ENCODE measurements around the gene TCAF1. TPM values are rescaled to one million over a fixed set of nuclear protein-coding genes. Genes with fewer than 3 reads are reported as not detected.

TCAF1 gene
- total RNA-seq, 2 donors from 2014 or later, result 67.7 to 123 TPM

DNA sequence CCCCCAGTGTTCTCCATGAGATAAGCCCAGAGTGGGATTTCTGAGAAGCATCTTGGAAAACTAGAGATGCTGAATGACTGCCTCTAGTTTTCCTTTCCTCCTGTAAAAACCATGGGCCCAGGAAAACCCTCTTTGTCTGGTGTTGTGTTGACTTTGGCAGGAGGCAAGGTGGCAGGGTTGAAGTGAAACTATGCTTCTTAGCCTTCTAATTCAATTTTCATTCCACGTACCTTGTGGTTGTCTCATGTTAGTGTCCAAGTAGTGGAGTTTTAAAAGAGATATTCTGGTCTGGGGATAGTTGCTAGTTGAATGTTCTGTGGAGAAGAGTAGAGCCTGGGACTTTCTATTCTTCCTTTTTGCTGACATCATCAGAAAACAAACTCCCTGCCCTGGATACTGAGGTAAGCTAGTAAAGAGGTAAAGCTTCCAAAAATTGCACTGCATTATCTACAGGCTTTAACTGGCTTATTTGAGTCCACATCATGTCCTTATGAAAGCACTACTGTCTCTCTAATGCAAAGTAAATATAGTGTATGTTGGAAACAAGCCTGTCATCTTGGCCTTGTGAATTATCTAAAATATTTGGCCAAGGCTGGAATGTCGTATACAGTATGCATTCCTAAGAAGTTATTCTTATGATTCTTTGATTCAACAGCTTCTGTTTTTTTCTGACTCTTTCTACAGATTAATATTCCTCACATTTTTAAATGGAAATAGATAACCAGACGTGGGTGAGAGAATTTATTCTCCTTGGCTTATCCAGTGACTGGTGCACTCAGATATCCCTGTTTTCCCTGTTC, 32.8 kb upstream of the TCAF1 start, which contains the start of gene OR2F2:
OR2F2 (plus strand) TSS at position 708 of the 800 bp plus-strand sequence; CDS start at position 708, 0 bp downstream.
- no peak within 1 kb of the TSS for H3K27ac Mint-ChIP-seq
- H3K27me3 Mint-ChIP-seq (ENCODE audit: insufficient read depth), result no peaks in the 10 kb centered on the region
- no peak within 1 kb of the TSS for H3K27ac ChIP-seq (ENCODE audit: low read depth, low read length)
- H3K4me1 Mint-ChIP-seq, result peaks cover 4% of the 10 kb centered on the region
- no peak within 1 kb of the TSS for H3K4me3 ChIP-seq (ENCODE audit: low read length)
- no peak within 1 kb of the TSS for H3K4me3 Mint-ChIP-seq
- H3K36me3 Mint-ChIP-seq (ENCODE audit: low read depth), result no peaks in the 10 kb centered on the region
- H3K9ac ChIP-seq (ENCODE audit: extremely low read depth, low read length, poor library complexity, severe bottlenecking), result no peak within 1 kb of the TSS
- H3K36me3 ChIP-seq (ENCODE audit: control insufficient read depth, insufficient read depth, low read length), result no peaks in the 10 kb centered on the region
- DNase-seq, result no peak
- no peaks in the 10 kb centered on the region for H3K4me1 ChIP-seq (ENCODE audit: control insufficient read depth, insufficient read depth, low read length)
- 86 to 96% methylated on average over 1 to 2 of the region's 3 CpGs for WGBS, 2 experiments (ENCODE audit: insufficient coverage in 1 of 2, insufficient read length in 1 of 2)
- H3K9me3 Mint-ChIP-seq, result no peaks in the 10 kb centered on the region
- H3K9me3 ChIP-seq (ENCODE audit: control insufficient read depth, low read length), result no peaks in the 10 kb centered on the region
- H3K27me3 ChIP-seq (ENCODE audit: control insufficient read depth, insufficient read depth, low read length, poor library complexity, severe bottlenecking), result no peaks in the 10 kb centered on the region
- TF ChIP-seq CTCF (conservative IDR thresholded peaks at IDR 0.05), result no peak

DNA sequence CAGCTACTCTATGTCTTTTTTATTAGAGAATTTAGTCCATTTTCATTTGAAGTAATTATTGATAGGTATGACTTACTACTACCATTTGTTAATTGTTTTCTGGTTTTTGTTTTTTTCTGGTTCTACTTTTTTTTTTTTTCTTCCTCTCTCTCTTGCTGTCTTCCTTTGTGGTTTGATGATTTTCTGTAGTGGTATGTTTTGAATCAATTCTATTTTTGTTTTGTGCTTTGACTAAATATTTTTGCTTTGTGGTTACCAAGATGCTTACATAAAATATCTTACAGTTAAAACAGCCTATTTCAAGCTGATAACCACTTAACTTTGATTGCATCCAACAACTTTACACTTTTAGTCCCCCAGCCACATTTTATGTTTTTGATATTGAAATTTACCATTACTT, 29.8 kb upstream of the TCAF1 start:
- Mint-ChIP-seq H3K4me3 (no peak overlapping the region), H3K4me1 (peaks cover 8% of the 10 kb centered on the region), H3K27me3 (ENCODE audit: insufficient read depth) (no peaks in the 10 kb centered on the region), H3K36me3 (ENCODE audit: low read depth) (no peaks in the 10 kb centered on the region), H3K9me3 (no peaks in the 10 kb centered on the region), H3K27ac (no peak overlapping the region)
- no peak for TF ChIP-seq CTCF (conservative IDR thresholded peaks at IDR 0.05)
- Histone ChIP-seq H3K4me3 (ENCODE audit: low read length) (no peak overlapping the region), H3K9me3 (ENCODE audit: control insufficient read depth, low read length) (no peaks in the 10 kb centered on the region), H3K27me3 (ENCODE audit: control insufficient read depth, insufficient read depth, low read length, poor library complexity, severe bottlenecking) (no peaks in the 10 kb centered on the region), H3K36me3 (ENCODE audit: control insufficient read depth, insufficient read depth, low read length) (no peaks in the 10 kb centered on the region), H3K9ac (ENCODE audit: extremely low read depth, low read length, poor library complexity, severe bottlenecking) (no peak overlapping the region), H3K4me1 (ENCODE audit: control insufficient read depth, insufficient read depth, low read length) (no peaks in the 10 kb centered on the region), H3K27ac (ENCODE audit: low read depth, low read length) (no peak overlapping the region)
- no peak for DNase-seq

DNA sequence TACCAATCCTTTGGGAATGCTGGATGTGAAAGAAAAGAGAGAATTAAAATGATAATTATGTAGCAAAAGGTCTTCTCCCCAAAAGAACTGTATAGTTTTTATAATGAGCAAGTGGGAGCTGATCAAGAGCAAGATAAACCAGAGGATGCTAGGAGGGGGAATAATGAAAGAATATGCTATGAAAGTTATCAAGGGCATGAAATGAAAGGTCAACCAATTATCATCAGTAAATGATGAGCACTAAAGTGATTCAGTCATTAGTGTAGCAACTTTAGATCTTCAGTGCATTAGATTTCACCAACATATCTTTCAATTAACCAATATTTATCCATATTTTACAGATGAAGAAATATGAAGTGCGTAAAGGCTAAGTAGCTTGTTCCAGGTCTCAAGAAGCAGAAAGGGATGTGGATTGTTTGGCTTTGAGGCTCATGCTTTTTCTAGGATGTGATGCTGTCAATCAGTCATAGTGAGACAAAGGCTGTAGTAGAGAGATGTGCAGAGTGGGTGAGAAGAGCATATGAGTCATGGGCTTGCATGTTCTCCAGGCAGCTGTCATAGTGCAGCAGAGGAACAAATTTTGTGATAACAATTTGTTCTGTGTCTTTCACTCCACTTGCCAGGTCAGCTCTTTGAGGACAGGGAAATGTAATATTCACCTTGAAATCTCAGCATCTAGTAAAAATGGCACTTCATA, 27.4 kb upstream of the TCAF1 start:
- DNase-seq, result no peak
- H3K4me3 Mint-ChIP-seq, result no peak overlapping the region
- WGBS, 2 experiments (ENCODE audit: insufficient coverage in 1 of 2, insufficient read length in 1 of 2), result 88% methylated on average over 1 of the region's 1 CpG; no CpG with 5 or more reads in 1 of the 2 experiments

More for the DNA sequence above, 27.4 kb upstream of the TCAF1 start:
- H3K27ac ChIP-seq (ENCODE audit: low read depth, low read length), result no peak overlapping the region
- no peaks in the 10 kb centered on the region for H3K9me3 ChIP-seq (ENCODE audit: control insufficient read depth, low read length)
- no peaks in the 10 kb centered on the region for H3K4me1 ChIP-seq (ENCODE audit: control insufficient read depth, insufficient read depth, low read length)
- Mint-ChIP-seq H3K36me3 (ENCODE audit: low read depth) (no peaks in the 10 kb centered on the region), H3K9me3 (no peaks in the 10 kb centered on the region), H3K27me3 (ENCODE audit: insufficient read depth) (no peaks in the 10 kb centered on the region), H3K27ac (no peak overlapping the region), H3K4me1 (peaks cover 17% of the 10 kb centered on the region)
- H3K4me3 ChIP-seq (ENCODE audit: low read length), result no peak overlapping the region
- H3K9ac ChIP-seq (ENCODE audit: extremely low read depth, low read length, poor library complexity, severe bottlenecking), result no peak overlapping the region
- no peaks in the 10 kb centered on the region for H3K36me3 ChIP-seq (ENCODE audit: control insufficient read depth, insufficient read depth, low read length)
- no peak for TF ChIP-seq CTCF (conservative IDR thresholded peaks at IDR 0.05)
- H3K27me3 ChIP-seq (ENCODE audit: control insufficient read depth, insufficient read depth, low read length, poor library complexity, severe bottlenecking), result no peaks in the 10 kb centered on the region

All from endodermal cell (in vitro differentiated cells).